Transverse colon (tissue), 4 donors: ENCODE data around the gene KRT35. TPM values are rescaled to one million over a fixed set of nuclear protein-coding genes. Genes with fewer than 3 reads are reported as not detected.

ENCODE experiments used
- DNase-seq: peaks from one replicate; pipeline ENCODE4 v3.0.0-alpha.2; 2019
- H3K27ac ChIP-seq, 4 donors: fragments of 200-600 bp; sonication (generic); 2 replicates each; pipeline ENCODE4 v1.5.1; 2016 to 2018; ENCODE audit warnings: inconsistent platforms in 4 of 4
- H3K27me3 ChIP-seq: fragments of 200-600 bp; sonication (generic); 2 replicates; pipeline ENCODE4 v1.5.1; 2017; ENCODE audit warnings: inconsistent platforms
- H3K36me3 ChIP-seq, 4 donors: fragments of 200-600 bp; sonication (generic); 2 replicates each; pipeline ENCODE4 v1.5.1; 2017 to 2019; ENCODE audit warnings: inconsistent platforms in 4 of 4
- H3K4me1 ChIP-seq, 4 donors: fragments of 200-600 bp; sonication (generic); 2 replicates each; pipeline ENCODE4 v1.5.1; 2017 to 2020; ENCODE audit warnings: inconsistent platforms in 4 of 4
- H3K4me3 ChIP-seq, 4 donors: fragments of 200-600 bp; sonication (generic); 1 replicate in 1 of 4; 2 replicates in 3 of 4; pipeline versions ENCODE4 v1.5.1 to v1.6.1; 2017 to 2019; ENCODE audit warnings: inconsistent platforms in 4 of 4
- H3K9me3 ChIP-seq, 2 donors: fragments of 200-600 bp; sonication (generic); 2 replicates each; pipeline ENCODE4 v1.5.1; 2017 to 2019; ENCODE audit warnings: inconsistent platforms in 2 of 2
- EP300 ChIP-seq: sonication (generic); formaldehyde crosslinking; IDR thresholded peaks from one replicate; pipeline ENCODE4 v1.6.1; 2017; ENCODE audit warnings: antibody characterized with exemption, low read depth
- POLR2A ChIP-seq: fragments of 450-650 bp; IDR thresholded peaks from one replicate; pipeline ENCODE4 v1.6.1; 2016; ENCODE audit warnings: antibody characterized with exemption, mild to moderate bottlenecking, moderate library complexity
- POLR2AphosphoS5 ChIP-seq, 3 donors: sonication (generic); formaldehyde crosslinking; IDR thresholded peaks; one replicate each; pipeline ENCODE4 v1.6.1; 2016; ENCODE audit warnings: antibody characterized with exemption in 3 of 3
- WGBS, 2 donors: methylation state at CpG; one replicate each; pipeline ENCODE4 v1.1.5; 2018; ENCODE audit warnings: low coverage in 1 of 2; 5-methylcytosine and 5-hydroxymethylcytosine counted together
- in situ Hi-C, 4 donors: fragments of 200-750 bp; cut with MboI; loops; one replicate each; pipeline versions ENCODE4 v1.15.0 to v1.15.1; 2017; ENCODE audit warnings: low sequenced_read_pairs in 3 of 4, low pct_ligation_motif_present in 1 of 4, low pct_unique_long_range_greater_than_20kb in 1 of 4
- intact Hi-C: fragments of 100-400 bp; cut with DNase I; formaldehyde crosslinking; loops from one replicate; pipeline ENCODE4 v1.15.1; 2023; ENCODE audit warnings: low total_unique reads
- total RNA-seq, 4 donors: library from RNA; depleted of rRNA; stranded (reverse); fragments of >200 nt; gene quantifications; one replicate each; pipeline ENCODE4 v1.1.0, GENCODE V29; 2016
- TF ChIP-seq, protein P1 (sequence below), 5 experiments: fragments of 200-600 bp in 3 of 5; fragments of 450-650 bp in 2 of 5; sonication (generic) in 3 of 5; IDR thresholded peaks; 1 replicate in 2 of 5; 2 replicates in 3 of 5; pipeline ENCODE4 v1.5.1; 2016 to 2017; ENCODE audit warnings: antibody characterized with exemption in 5 of 5, inconsistent platforms in 3 of 5, mild to moderate bottlenecking in 2 of 5, moderate library complexity in 1 of 5

Gene KRT35
- total RNA-seq, 4 donors from 2014 or later, result not detected

DNA sequence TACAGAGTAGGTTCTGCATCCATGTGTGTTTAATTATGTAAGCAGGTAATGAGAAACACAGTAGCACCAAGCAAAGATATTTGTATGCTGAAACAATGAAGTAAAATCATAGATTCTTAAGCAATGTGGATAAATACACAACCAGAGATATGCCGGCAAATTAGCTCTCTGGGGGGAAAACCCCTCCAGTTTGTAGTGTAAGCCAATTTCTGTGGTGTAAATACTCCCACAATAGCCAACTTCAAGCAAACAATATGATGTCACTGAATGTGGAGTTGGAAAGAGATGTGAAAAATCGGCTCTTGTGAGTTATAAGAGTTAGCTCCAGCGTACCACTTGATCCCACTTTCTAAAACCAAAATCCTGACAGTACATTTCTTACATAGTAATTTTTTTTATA is 36.3 kb downstream of the KRT35 start:
- no peak overlapping the region for H3K27ac ChIP-seq
- intact Hi-C loops (no loop called here), in situ Hi-C loops (no loop called here)
- TF ChIP-seq EP300 (no peak), POLR2A (no peak)
- no peaks in the 10 kb centered on the region for H3K36me3 ChIP-seq
- H3K9me3 ChIP-seq, result no peaks in the 10 kb centered on the region
- no peaks in the 10 kb centered on the region for H3K4me1 ChIP-seq
- no peak overlapping the region for H3K4me3 ChIP-seq
- peaks cover 26% of the 10 kb centered on the region for H3K27me3 ChIP-seq
- no peak for DNase-seq
- 52 to 72% methylated on average over 3 of the region's 3 CpGs for WGBS, 2 donors

DNA sequence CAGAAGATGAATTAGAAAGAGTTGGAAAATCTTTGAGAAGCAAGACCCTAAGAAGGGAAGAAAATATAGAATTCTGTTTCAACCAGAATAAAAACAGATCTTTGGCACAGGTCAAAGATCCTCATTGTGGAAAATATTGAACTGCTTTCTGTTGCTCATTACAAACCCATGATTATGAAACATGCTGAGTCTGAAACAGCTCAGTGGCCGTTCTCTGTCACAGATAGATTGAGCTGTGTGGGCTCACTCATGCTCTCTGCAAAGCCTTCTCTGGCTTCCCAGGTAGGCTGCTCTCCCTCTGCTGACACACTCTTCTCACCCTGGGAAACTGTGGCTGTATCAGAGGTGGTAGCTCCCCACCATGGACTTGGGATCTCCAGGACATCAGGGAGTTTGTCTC is 36.8 kb downstream of the KRT35 start:
- H3K27me3 ChIP-seq, result peaks cover 26% of the 10 kb centered on the region
- in situ Hi-C loops, result no loop called here
- no peaks in the 10 kb centered on the region for H3K36me3 ChIP-seq

DNA sequence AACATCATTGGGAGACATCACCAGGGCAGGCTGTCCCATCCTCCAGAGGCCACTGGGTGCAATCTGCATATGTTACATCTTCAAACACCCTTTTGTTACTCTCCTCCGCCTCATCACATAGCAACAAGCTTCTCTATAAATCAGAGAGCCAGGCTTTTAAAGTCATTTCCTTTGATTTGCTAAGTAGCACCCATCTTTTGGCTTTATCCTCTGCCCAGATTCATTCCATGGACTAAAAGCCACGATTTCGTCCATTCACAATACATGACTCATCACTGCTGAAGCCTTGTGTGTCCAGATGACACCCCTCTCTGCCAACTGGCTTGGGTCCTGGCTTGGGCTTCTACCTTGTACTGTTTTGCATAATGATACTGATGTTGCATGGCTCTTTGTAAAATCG is 38.2 kb downstream of the KRT35 start:
- Histone ChIP-seq H3K27me3 (peaks cover 26% of the 10 kb centered on the region), H3K36me3 (no peaks in the 10 kb centered on the region), H3K4me1 (no peaks in the 10 kb centered on the region), H3K27ac (no peak overlapping the region), H3K9me3 (no peaks in the 10 kb centered on the region), H3K4me3 (no peak overlapping the region)
- in situ Hi-C loops (no loop called here), intact Hi-C loops (no loop called here)
- no peak for TF ChIP-seq POLR2A
- TF ChIP-seq POLR2AphosphoS5 (IDR thresholded peaks at IDR 0.05), result no peak
- TF ChIP-seq, protein P1, sequence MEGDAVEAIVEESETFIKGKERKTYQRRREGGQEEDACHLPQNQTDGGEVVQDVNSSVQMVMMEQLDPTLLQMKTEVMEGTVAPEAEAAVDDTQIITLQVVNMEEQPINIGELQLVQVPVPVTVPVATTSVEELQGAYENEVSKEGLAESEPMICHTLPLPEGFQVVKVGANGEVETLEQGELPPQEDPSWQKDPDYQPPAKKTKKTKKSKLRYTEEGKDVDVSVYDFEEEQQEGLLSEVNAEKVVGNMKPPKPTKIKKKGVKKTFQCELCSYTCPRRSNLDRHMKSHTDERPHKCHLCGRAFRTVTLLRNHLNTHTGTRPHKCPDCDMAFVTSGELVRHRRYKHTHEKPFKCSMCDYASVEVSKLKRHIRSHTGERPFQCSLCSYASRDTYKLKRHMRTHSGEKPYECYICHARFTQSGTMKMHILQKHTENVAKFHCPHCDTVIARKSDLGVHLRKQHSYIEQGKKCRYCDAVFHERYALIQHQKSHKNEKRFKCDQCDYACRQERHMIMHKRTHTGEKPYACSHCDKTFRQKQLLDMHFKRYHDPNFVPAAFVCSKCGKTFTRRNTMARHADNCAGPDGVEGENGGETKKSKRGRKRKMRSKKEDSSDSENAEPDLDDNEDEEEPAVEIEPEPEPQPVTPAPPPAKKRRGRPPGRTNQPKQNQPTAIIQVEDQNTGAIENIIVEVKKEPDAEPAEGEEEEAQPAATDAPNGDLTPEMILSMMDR (IDR thresholded peaks at IDR 0.05), result no peak
- TF ChIP-seq EP300, result no peak
- WGBS, 2 donors, result 47 to 76% methylated on average over 3 to 4 of the region's 4 CpGs
- no peak for DNase-seq

More for the DNA sequence above, 36.8 kb downstream of the KRT35 start:
- Histone ChIP-seq H3K4me3 (no peak overlapping the region), H3K27ac (no peak overlapping the region), H3K4me1 (no peaks in the 10 kb centered on the region), H3K9me3 (no peaks in the 10 kb centered on the region)
- no peak for DNase-seq
- intact Hi-C loops, result no loop called here
- TF ChIP-seq POLR2AphosphoS5 (IDR thresholded peaks at IDR 0.05) (no peak), POLR2A (no peak), EP300 (no peak)
- TF ChIP-seq, protein P1 (IDR thresholded peaks at IDR 0.05), result no peak
- WGBS, 2 donors, result 38 to 47% methylated on average over 1 of the region's 1 CpG

DNA sequence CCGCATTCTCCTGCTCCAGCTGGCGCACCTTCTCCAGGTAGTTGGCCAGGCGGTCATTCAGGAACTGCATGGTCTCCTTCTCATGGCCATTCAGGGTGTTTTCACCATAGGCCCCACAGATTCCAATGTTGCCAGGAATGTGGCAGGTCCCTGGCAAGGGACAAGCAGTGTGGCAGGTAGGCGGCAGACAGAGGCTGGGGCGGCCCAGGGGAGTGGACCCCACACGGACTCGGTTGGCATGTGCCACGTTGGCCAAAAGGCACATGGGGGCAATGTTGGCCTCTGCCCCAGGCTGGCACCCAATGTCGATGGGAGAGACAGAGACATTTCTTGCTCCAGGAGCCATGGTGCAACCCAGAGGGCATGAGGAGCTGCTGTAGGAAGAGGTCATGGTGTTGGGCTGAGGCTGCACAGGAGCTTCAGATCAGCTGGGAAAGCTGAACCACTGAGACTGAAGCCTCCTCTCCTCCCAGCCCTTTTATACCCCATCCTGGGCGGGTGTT is 40.4 kb downstream of the KRT35 start, which contains the start of gene KRT38:
Gene KRT38 (minus strand): TSS at position 453 of the 503 bp plus-strand sequence. CDS start 62 bp downstream, at position 391.
- Histone ChIP-seq H3K4me1 (no peaks in the 10 kb centered on the region), H3K27me3 (peaks cover 26% of the 10 kb centered on the region), H3K27ac (no peak within 1 kb of the TSS), H3K36me3 (no peaks in the 10 kb centered on the region), H3K4me3 (no peak within 1 kb of the TSS), H3K9me3 (no peaks in the 10 kb centered on the region)
- no peak for DNase-seq
- 88% methylated on average over 10 of the region's 10 CpGs; no CpG with 5 or more reads in 1 of the 2 donors for WGBS, 2 donors
- intact Hi-C loops (no loop called here), in situ Hi-C loops (no loop called here)
- TF ChIP-seq POLR2A (no peak), EP300 (no peak), POLR2AphosphoS5 (IDR thresholded peaks at IDR 0.05) (no peak)
- TF ChIP-seq, protein P1 (IDR thresholded peaks at IDR 0.05), result no peak

DNA sequence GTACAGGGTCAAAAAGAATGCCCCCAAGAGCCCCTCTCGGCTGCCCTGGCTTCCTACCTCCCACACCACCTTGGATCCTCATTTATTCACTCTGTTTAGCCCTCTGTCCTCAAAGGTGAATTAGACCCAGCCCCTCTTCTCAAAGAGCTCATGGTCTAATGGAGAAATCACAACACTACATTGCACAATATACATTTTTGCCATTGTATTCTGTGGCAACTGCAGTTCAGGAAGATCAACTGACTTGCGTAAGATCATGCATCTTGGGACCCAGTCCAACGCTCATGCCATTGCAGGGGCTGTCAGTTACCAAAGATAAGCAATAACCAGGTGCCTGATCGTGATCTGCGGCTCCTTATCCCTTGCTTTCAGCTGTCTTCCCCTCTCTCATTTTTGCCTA is 41.6 kb downstream of the KRT35 start:
- WGBS, 2 donors, result 81% methylated on average over 3 to 4 of the region's 5 CpGs

More for the DNA sequence above, 41.6 kb downstream of the KRT35 start:
- Histone ChIP-seq H3K4me3 (no peak overlapping the region), H3K36me3 (no peaks in the 10 kb centered on the region), H3K27ac (no peak overlapping the region), H3K27me3 (peaks cover 21% of the 10 kb centered on the region), H3K9me3 (no peaks in the 10 kb centered on the region), H3K4me1 (no peaks in the 10 kb centered on the region)
- no peak for TF ChIP-seq EP300
- no peak for TF ChIP-seq POLR2A
- TF ChIP-seq, protein P1 (IDR thresholded peaks at IDR 0.05), result no peak
- no peak for TF ChIP-seq POLR2AphosphoS5 (IDR thresholded peaks at IDR 0.05)
- intact Hi-C loops, result no loop called here
- no peak for DNase-seq
- in situ Hi-C loops, result no loop called here
